ENCODE results near the gene HCN2.
A peak's percentile ranks its signal among the peaks of the same experiment; 100 is the strongest.

HCN2 gene

GRCh38 chr19:556611-557382, 32.9 kb upstream of the HCN2 start:
- H3K79me1 ChIP-seq (replicated peaks; ENCODE audit: low read length, poor library complexity, severe bottlenecking): no peaks in the 10 kb centered on the region
- H2BK12ac ChIP-seq (ENCODE audit: low read length in 2 of 2): peak overlapping the region; percentile 84 to 89
- no peak overlapping the region for H3K9ac ChIP-seq (ENCODE audit: low read length)
- no peak overlapping the region for H2AFZ ChIP-seq (ENCODE audit: low read depth, low read length)
- no peak for DNase-seq
- no peak overlapping the region for H3K27ac ChIP-seq (ENCODE audit: low read length, poor library complexity, severe bottlenecking)
- peak overlapping the region; percentile 41 to 54 for H3K18ac ChIP-seq (ENCODE audit: low read depth in 1 of 2, low read length in 2 of 2)
- peak overlapping the region; percentile 80 for H4K8ac ChIP-seq (ENCODE audit: low read length)
- H2BK5ac ChIP-seq (ENCODE audit: low read depth, low read length, poor library complexity, severe bottlenecking): no peak overlapping the region
- peak overlapping the region; percentile 47 to 51 for H3K4ac ChIP-seq (ENCODE audit: low read depth in 1 of 2, low read length in 2 of 2)
- no peak overlapping the region for H3K4me2 ChIP-seq (ENCODE audit: low read length, poor library complexity, severe bottlenecking)
- no peak overlapping the region for H2AK5ac ChIP-seq (ENCODE audit: low read length, severe bottlenecking)
- 92% methylated on average over 31 of the region's 31 CpGs for WGBS
- no peak overlapping the region for H3K4me3 ChIP-seq (ENCODE audit: insufficient read depth in 1 of 2, low read depth in 1 of 2, low read length in 2 of 2)
- peak overlapping the region; percentile 87 for H4K91ac ChIP-seq (ENCODE audit: low read length)
- H3K9me3 ChIP-seq (ENCODE audit: control insufficient read depth, low read length): no peaks in the 10 kb centered on the region
- peak overlapping the region; percentile 67 for H2BK15ac ChIP-seq (ENCODE audit: low read depth, poor library complexity, severe bottlenecking)
- no peak overlapping the region for H3K23ac ChIP-seq (ENCODE audit: low read length in 2 of 2)
- H3K27me3 ChIP-seq (ENCODE audit: control insufficient read depth in 1 of 2, insufficient read depth in 1 of 2, low read length in 2 of 2): peaks cover 0 to 2% of the 10 kb centered on the region in 2 experiments
- peak overlapping the region; percentile 64 for H2BK120ac ChIP-seq (ENCODE audit: low read depth, low read length)
- peak overlapping the region in 1 of 2 experiments; percentile 6 for H3K14ac ChIP-seq (ENCODE audit: low read length in 2 of 2)
- H3K4me1 ChIP-seq (ENCODE audit: control insufficient read depth, insufficient read depth, low read depth, low read length): peaks cover 4% of the 10 kb centered on the region
- no peaks in the 10 kb centered on the region for H3K36me3 ChIP-seq (ENCODE audit: control insufficient read depth in 1 of 2, insufficient read depth in 2 of 2, low read depth in 1 of 2, low read length in 2 of 2)

- H3K4ac ChIP-seq (ENCODE audit: low read depth in 1 of 2, low read length in 2 of 2): peak overlapping the region in 1 of 2 experiments; percentile 29
- no peak overlapping the region for H3K27ac ChIP-seq (ENCODE audit: low read length, poor library complexity, severe bottlenecking)
- no peaks in the 10 kb centered on the region for H3K27me3 ChIP-seq (ENCODE audit: control insufficient read depth in 1 of 2, insufficient read depth in 1 of 2, low read length in 2 of 2)
- peak overlapping the region; percentile 95 for H2BK120ac ChIP-seq (ENCODE audit: low read depth, low read length)
- H3K23ac ChIP-seq (ENCODE audit: low read length in 2 of 2): no peak overlapping the region
- peak overlapping the region; percentile 49 to 97 for H2BK12ac ChIP-seq (ENCODE audit: low read length in 2 of 2)
- H2AFZ ChIP-seq (ENCODE audit: low read depth, low read length): no peak overlapping the region
- no peaks in the 10 kb centered on the region for H3K36me3 ChIP-seq (ENCODE audit: control insufficient read depth in 1 of 2, insufficient read depth in 2 of 2, low read depth in 1 of 2, low read length in 2 of 2)
- no peak overlapping the region for H3K4me3 ChIP-seq (ENCODE audit: insufficient read depth in 1 of 2, low read depth in 1 of 2, low read length in 2 of 2)
- H2AK5ac ChIP-seq (ENCODE audit: low read length, severe bottlenecking): no peak overlapping the region
- peaks cover 4% of the 10 kb centered on the region for H3K4me1 ChIP-seq (ENCODE audit: control insufficient read depth, insufficient read depth, low read depth, low read length)
- WGBS: 46% methylated on average over 19 of the region's 21 CpGs
- peak overlapping the region; percentile 97 for H2BK15ac ChIP-seq (ENCODE audit: low read depth, poor library complexity, severe bottlenecking)
- H3K79me1 ChIP-seq (replicated peaks; ENCODE audit: low read length, poor library complexity, severe bottlenecking): no peaks in the 10 kb centered on the region
- no peak overlapping the region for H3K9ac ChIP-seq (ENCODE audit: low read length)
- H4K8ac ChIP-seq (ENCODE audit: low read length): peak overlapping the region; percentile 95
- peak overlapping the region; percentile 97 for H4K91ac ChIP-seq (ENCODE audit: low read length)
- H3K14ac ChIP-seq (ENCODE audit: low read length in 2 of 2): peak overlapping the region in 1 of 2 experiments; percentile 5
- DNase-seq: peak; percentile 85
- H3K4me2 ChIP-seq (ENCODE audit: low read length, poor library complexity, severe bottlenecking): no peak overlapping the region
- H3K18ac ChIP-seq (ENCODE audit: low read depth in 1 of 2, low read length in 2 of 2): peak overlapping the region; percentile 34 to 93
- no peaks in the 10 kb centered on the region for H3K9me3 ChIP-seq (ENCODE audit: control insufficient read depth, low read length)
- H2BK5ac ChIP-seq (ENCODE audit: low read depth, low read length, poor library complexity, severe bottlenecking): no peak overlapping the region
These were observed 30.8 kb upstream of the HCN2 start for GRCh38 chr19:558770-559439.

DNA sequence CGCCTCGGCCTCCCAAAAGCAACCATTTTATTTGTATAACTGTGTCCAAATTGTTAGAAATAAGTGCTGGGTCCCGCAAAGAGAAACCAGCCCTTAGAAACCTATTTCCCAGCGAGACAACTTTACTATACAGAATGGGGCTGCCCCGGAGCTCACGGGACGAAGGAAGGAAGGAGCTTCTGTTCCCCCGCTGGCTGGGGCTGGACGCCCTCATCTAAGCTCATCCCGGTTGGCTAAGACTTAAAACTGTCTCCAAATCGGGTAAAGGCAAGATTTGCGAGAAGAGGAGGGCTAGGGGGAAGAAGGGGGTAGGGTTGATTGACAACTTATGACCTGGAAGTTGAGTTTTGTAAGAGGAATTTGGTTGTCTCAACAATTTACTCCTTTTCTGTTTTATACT, 29.6 kb upstream of the HCN2 start:
- Histone ChIP-seq H2BK12ac (ENCODE audit: low read length in 2 of 2) (no peak overlapping the region), H4K91ac (ENCODE audit: low read length) (no peak overlapping the region), H3K4ac (ENCODE audit: low read depth in 1 of 2, low read length in 2 of 2) (no peak overlapping the region), H3K9me3 (ENCODE audit: control insufficient read depth, low read length) (no peaks in the 10 kb centered on the region), H2AFZ (ENCODE audit: low read depth, low read length) (no peak overlapping the region), H3K9ac (ENCODE audit: low read length) (no peak overlapping the region), H3K23ac (ENCODE audit: low read length in 2 of 2) (no peak overlapping the region), H3K27me3 (ENCODE audit: control insufficient read depth in 1 of 2, insufficient read depth in 1 of 2, low read length in 2 of 2) (no peaks in the 10 kb centered on the region), H3K4me1 (ENCODE audit: control insufficient read depth, insufficient read depth, low read depth, low read length) (peaks cover 4% of the 10 kb centered on the region), H2AK5ac (ENCODE audit: low read length, severe bottlenecking) (no peak overlapping the region), H3K18ac (ENCODE audit: low read depth in 1 of 2, low read length in 2 of 2) (no peak overlapping the region), H3K14ac (ENCODE audit: low read length in 2 of 2) (no peak overlapping the region), H2BK120ac (ENCODE audit: low read depth, low read length) (no peak overlapping the region), H3K4me2 (ENCODE audit: low read length, poor library complexity, severe bottlenecking) (no peak overlapping the region), H4K8ac (ENCODE audit: low read length) (no peak overlapping the region), H3K36me3 (ENCODE audit: control insufficient read depth in 1 of 2, insufficient read depth in 2 of 2, low read depth in 1 of 2, low read length in 2 of 2) (no peaks in the 10 kb centered on the region), H3K27ac (ENCODE audit: low read length, poor library complexity, severe bottlenecking) (no peak overlapping the region), H3K79me1 (replicated peaks; ENCODE audit: low read length, poor library complexity, severe bottlenecking) (no peaks in the 10 kb centered on the region), H3K4me3 (ENCODE audit: insufficient read depth in 1 of 2, low read depth in 1 of 2, low read length in 2 of 2) (no peak overlapping the region), H2BK5ac (ENCODE audit: low read depth, low read length, poor library complexity, severe bottlenecking) (no peak overlapping the region), H2BK15ac (ENCODE audit: low read depth, poor library complexity, severe bottlenecking) (no peak overlapping the region)
- 77% methylated on average over 10 of the region's 12 CpGs for WGBS
- no peak for DNase-seq

- Histone ChIP-seq H3K14ac (ENCODE audit: low read length in 2 of 2) (no peak overlapping the region), H3K9ac (ENCODE audit: low read length) (no peak overlapping the region), H4K8ac (ENCODE audit: low read length) (no peak overlapping the region), H4K91ac (ENCODE audit: low read length) (no peak overlapping the region), H3K18ac (ENCODE audit: low read depth in 1 of 2, low read length in 2 of 2) (no peak overlapping the region), H2BK15ac (ENCODE audit: low read depth, poor library complexity, severe bottlenecking) (no peak overlapping the region), H3K9me3 (ENCODE audit: control insufficient read depth, low read length) (no peaks in the 10 kb centered on the region), H3K36me3 (ENCODE audit: control insufficient read depth in 1 of 2, insufficient read depth in 2 of 2, low read depth in 1 of 2, low read length in 2 of 2) (peaks cover 0 to 3% of the 10 kb centered on the region in 2 experiments), H3K27me3 (ENCODE audit: control insufficient read depth in 1 of 2, insufficient read depth in 1 of 2, low read length in 2 of 2) (no peaks in the 10 kb centered on the region), H2BK12ac (ENCODE audit: low read length in 2 of 2) (no peak overlapping the region), H3K79me1 (replicated peaks; ENCODE audit: low read length, poor library complexity, severe bottlenecking) (no peaks in the 10 kb centered on the region), H3K4me2 (ENCODE audit: low read length, poor library complexity, severe bottlenecking) (no peak overlapping the region), H2BK120ac (ENCODE audit: low read depth, low read length) (no peak overlapping the region), H2BK5ac (ENCODE audit: low read depth, low read length, poor library complexity, severe bottlenecking) (no peak overlapping the region), H3K27ac (ENCODE audit: low read length, poor library complexity, severe bottlenecking) (no peak overlapping the region), H2AK5ac (ENCODE audit: low read length, severe bottlenecking) (no peak overlapping the region), H3K23ac (ENCODE audit: low read length in 2 of 2) (no peak overlapping the region), H3K4me1 (ENCODE audit: control insufficient read depth, insufficient read depth, low read depth, low read length) (peaks cover 6% of the 10 kb centered on the region), H2AFZ (ENCODE audit: low read depth, low read length) (no peak overlapping the region), H3K4ac (ENCODE audit: low read depth in 1 of 2, low read length in 2 of 2) (no peak overlapping the region), H3K4me3 (ENCODE audit: insufficient read depth in 1 of 2, low read depth in 1 of 2, low read length in 2 of 2) (peak overlapping the region in 1 of 2 experiments; percentile 13)
- peak; percentile 99 for DNase-seq
- WGBS: 3% methylated on average over 19 of the region's 19 CpGs
These were observed 23.3 kb upstream of the HCN2 start for GRCh38 chr19:566403-566802.

Measured in mesenchymal stem cell (in vitro differentiated cells and primary cell).